Esophagus mucosa (tissue), 1 donor: ENCODE results near the gene TTC17. TPM values are rescaled to one million over a fixed set of nuclear protein-coding genes. Genes with fewer than 3 reads are reported as not detected.

Source experiments
- ATAC-seq: fragments of 200-7000 bp; cut with Tn5 transposase; one replicate; pipeline ENCODE4 v1.9.1; 2020
- total RNA-seq: library from RNA; stranded (reverse); gene quantifications from one replicate; pipeline ENCODE4 v1.2.4, GENCODE V29; 2023
- donor health status: DM: yes; HTN: yes; CAD: no.

The TTC17 gene
- total RNA-seq, 1 donor from 2014 or later: 36.0 TPM

DNA sequence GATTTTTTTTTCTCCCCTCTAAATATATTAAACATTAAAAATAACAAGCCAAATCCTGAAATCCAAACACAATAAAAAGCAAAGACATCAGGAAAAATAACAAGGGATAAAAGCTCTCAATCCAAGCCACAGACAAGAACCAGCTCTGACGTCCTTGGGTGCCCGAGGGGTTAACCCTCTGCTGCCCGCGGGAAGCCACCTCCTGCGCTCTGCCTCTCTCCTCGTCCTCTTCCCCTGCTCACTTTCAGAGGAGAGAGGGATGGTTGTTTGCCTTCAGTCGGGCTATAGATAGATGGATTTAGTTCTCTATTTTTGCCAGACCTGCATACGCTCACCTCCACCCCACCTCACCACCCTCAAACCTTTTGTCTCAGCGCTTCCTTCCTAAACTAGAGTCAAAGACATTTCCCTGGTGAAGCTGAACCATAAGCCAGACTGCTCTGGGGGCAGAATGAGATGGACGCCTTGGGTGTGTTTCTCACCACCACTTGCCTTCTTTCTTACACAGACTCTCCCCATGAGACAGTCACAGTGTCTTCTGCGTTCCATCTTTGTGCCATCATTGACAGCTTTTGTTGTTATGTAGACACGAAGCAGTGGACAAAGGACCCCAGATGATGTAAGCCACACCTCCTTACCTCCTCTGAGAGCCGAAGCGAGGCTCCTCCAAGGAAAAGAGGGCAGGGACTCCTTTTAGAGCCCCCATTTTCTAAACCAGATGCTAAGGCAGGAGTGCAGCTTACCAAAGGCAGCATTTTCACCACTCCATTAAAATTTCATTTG is 179.3 kb downstream of the TTC17 start:
- ATAC-seq: no peak

DNA sequence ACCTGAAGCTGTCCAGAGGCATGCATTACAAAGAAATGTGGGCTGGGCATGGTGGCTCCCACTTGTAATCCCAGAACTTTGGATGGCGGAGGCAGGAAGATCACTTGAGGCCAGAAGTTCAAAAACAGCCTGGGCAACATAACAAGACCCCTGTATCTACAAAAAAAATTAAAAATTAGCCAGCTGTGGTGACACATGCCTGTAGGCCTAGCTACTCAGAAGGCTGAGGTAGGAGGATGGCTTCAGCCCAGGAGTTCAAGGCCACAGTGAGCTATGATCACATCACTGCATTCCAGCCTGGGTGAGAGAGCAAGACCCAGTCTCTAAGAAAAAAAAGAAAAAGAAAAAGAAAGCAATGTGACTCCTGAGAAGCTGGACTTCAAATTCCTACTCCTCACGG is 183.3 kb downstream of the TTC17 start:
- ATAC-seq: no peak

DNA sequence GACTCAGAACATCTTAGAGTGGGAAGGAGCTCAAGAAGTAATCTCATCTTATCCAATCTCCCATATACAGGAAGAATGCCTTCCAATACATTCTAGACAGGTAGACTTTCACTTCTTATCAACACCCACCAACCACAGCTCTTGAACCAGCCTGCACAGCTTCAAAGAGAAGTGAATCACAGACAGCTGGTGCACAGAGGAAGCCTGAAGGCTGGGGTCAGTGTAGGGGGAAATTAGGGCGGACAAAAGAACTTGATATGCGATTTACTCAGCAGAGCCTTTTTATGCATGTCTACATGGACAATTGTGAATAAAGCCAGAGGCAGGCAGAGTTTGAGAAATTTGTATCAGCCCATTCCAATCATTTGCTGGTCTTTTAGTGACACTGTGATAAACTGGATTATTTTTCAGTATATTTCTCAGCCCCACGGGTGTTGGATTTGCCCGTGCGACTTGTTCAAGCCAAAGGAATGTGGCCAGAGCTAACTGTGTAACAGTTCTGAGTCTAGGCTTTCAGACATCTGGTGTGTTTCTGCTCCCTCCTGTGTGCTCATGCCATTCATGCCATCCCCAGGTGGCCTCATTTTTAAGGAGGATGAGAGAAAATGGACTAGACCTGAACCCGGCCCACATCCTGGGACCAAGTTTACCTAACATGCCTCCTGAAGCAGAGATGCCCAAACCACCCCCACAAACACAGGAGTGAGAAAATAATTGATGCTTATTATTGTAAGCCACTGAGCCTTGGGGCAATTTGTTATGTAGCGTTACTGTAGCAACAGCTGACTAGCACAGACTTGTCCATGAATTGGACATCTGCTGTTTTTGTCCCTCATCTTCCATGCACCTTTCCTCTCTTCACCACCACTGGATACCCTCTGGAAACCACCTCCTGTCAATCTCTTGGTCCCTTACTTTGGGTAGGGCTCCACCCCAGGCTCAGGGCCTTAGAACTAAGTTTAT is 184.3 kb downstream of the TTC17 start:
- ATAC-seq: no peak

Other genes with a start within 250 kb of the TTC17 start
- 64.2 TPM for gene API5, start 46.9 kb upstream of the TTC17 start, total RNA-seq